HG02610 (cell line): ENCODE results near the gene DLAT.
"Not testable (repeated sequence)": the region's sequence is repeated elsewhere in the genome, so short reads cannot be mapped to it uniquely, and the experiment has no call there.

Experiments used
- ATAC-seq: cut with Tn5 transposase; IDR thresholded peaks from one replicate; pipeline ENCODE4 v1.9.1; 2021; ENCODE audit warnings: mild to moderate bottlenecking, moderate library complexity; ENCODE audit not compliant: unreplicated experiment

Gene DLAT

GRCh38 chr11:112004389-112004788, 20.8 kb upstream of the DLAT start:
- peak; percentile 83 for ATAC-seq

GRCh38 chr11:112005422-112006094, 19.6 kb upstream of the DLAT start:
- no peak for ATAC-seq

DNA sequence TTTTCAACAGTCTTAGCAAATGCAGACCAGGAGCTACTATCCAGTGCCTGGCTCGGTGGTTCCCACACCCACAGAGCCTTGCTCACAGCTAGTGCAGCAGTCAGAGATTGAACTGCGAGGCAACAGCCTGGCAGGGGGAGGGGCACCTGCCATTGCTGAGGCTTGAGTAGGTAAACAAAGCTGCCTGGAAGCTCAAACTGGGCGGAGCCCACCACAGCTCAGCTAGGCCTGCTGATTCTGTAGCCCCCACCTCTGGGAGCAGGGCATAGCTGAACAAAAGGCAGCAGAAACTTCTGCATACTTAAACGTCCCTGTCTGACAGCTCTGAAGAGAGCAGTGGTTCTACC, 19.1 kb upstream of the DLAT start:
- ATAC-seq, result not testable (repeated sequence)

GRCh38 chr11:112011451-112011850, 13.8 kb upstream of the DLAT start:
- not testable (repeated sequence) for ATAC-seq

- no peak for ATAC-seq
Observed at GRCh38 chr11:112012874-112013273, 12.3 kb upstream of the DLAT start.

- ATAC-seq, result no peak
Observed at GRCh38 chr11:112013497-112014164, 11.6 kb upstream of the DLAT start.

GRCh38 chr11:112016088-112016764, 9.0 kb upstream of the DLAT start:
- ATAC-seq, result peak; percentile 88

DNA sequence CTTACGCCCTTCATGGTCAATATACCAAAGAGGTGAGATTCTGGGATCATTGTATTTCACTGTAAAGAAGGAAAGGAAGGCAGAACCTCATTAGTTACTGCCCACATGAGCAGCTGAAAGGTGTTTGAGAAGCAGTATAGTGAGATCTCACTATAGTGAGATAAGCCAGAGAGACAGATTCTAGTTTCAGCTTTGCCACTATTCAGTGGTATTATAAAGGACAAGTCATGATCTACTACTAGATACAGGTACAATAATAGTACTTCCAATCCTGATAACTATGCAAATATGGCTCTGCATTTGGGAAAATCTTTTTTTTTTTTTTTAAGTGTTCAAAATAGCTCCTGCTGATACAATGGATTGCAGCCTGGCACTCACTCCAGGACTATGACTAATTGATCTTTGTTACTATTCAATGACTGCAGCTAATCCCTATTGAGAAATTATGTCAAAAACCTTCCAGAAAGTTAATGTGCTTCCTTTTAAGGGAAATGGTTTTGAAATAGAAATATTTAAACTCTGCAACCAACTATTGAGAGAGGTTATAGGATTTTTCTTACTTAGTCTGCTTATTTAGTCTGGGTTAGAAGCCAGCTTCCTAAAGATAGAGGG, 8.3 kb upstream of the DLAT start:
- ATAC-seq, result peak; percentile 37

GRCh38 chr11:112017538-112017937, 7.7 kb upstream of the DLAT start:
- ATAC-seq, result no peak

- ATAC-seq, result no peak
Observed at GRCh38 chr11:112019066-112019465, 6.1 kb upstream of the DLAT start.

DNA sequence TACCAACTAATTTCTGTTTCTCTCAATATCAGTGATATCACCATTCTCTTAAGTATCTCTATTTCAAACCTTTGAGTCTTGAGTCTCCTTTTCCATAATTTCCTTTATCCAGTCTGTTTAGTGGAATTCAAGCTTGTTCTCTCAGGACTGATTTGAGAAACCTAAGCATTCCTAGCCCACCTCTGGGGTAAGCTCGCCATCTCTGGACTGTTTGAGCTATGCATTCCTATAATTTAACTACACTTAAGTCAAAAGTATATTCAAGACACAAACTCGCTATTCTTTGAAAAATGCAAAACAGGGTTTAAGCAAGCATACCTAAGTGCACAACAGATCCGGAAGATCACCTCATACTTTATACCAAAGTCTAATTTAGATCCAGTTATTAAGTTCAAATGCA, 2.1 kb upstream of the DLAT start:
- ATAC-seq, result no peak

DNA sequence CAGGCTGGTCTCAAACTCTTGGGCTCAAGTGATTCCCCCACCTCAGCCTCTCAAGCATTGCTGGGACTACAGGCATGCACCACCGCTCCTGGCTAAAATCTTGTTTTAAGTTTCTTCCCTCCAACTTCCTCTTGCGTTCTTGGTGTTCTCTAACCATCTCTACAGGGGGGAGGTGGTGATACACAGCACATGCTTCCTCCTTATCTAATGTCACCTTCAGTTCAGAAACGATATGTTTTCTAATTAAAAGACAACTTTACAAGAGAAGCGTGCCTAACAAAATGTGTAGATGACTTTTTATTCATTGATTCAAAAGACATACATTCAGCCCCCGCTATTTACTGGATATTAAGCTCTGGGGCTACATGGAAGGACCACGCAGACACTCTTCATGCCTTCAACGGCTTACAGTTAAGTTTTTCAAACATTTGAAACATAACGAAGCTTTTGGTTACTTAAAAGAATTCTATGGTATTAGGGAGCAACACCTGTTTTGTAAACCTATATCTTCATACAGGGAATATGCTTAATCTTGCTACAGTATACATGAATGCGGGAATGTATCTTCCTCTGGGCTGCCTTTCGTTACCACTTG, 933 bp upstream of the DLAT start:
- ATAC-seq, result peak; percentile 70

GRCh38 chr11:112025707-112026106, 499 bp downstream of the DLAT start:
- ATAC-seq, result no peak

GRCh38 chr11:112026784-112027410, 1.7 kb downstream of the DLAT start:
- not testable (repeated sequence) for ATAC-seq

GRCh38 chr11:112029460-112029859, 4.3 kb downstream of the DLAT start:
- ATAC-seq, result no peak

DNA sequence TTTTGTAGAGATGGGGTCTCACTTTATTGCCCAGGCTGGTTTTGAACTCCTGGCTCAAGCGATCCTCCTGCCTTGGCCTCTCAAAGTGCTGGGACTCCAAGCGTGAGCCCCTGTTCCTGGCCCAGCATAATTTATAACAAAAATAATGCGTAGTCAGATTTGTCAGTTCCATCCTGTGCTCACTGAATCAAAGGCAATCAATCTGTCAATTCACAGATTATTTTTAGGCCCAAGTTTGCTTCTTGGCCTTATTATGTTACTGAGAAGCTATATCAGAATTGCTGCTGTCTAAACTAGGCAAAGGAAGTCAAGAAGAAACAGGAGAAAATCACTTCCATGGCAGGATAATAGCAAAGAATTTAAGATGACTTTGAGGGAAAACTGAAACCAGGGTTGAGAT, 8.7 kb downstream of the DLAT start:
- no peak for ATAC-seq

- no peak for ATAC-seq
Observed at GRCh38 chr11:112037527-112037926, 12.3 kb downstream of the DLAT start.

DNA sequence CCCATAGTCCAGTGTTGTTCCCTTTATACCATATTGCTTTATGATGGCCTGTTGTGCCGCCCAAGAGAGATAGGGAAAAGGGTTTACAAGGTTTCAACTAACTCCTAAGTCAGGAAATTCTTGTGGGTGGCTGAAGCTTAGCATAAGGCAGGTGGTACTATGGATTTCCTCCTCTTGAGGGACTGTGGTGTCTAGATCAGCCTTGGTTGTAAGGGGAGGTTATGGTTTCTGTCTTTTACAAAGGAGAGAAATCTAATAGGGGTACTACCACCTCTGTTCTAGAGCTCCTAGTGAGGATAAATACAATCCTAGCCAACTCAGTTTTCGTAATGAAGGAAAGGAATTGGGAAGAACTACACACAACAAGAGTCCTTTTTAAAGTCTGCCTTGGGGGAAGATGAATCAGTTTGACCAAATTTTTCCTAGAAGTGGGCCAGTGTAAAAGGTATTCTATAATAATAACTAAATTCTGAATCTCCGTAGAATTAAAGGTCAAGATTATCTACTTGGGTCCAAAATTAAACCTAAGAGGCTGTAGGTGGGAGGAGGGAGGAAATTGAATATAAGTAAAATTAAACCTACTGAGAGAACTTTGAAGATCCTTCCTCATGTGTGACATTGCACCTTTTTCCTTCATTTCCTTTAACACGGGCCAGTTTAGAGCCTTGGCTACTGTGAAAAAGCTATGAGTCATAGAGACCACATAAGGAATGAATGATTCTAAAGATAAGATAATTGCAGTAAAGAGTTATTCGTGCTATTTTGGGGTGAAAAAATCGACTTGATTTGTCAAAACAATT, 17.2 kb downstream of the DLAT start:
- no peak for ATAC-seq

DNA sequence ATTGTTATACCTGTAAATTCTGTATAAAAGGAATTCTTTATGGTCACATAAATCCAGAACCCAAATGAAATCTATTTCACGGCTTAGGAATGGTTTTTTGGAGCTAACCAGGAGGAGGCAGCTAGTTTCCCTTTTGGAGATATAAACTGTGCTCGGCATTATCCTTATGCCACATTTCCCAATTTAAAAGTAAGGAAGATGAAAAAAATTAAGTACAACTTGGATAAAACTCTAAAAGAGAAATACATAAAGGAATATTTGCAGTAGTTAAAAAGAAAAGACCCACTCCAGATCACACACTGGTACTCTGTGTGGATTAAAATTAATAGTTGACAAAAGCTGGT, 17.7 kb downstream of the DLAT start:
- ATAC-seq, result no peak

DNA sequence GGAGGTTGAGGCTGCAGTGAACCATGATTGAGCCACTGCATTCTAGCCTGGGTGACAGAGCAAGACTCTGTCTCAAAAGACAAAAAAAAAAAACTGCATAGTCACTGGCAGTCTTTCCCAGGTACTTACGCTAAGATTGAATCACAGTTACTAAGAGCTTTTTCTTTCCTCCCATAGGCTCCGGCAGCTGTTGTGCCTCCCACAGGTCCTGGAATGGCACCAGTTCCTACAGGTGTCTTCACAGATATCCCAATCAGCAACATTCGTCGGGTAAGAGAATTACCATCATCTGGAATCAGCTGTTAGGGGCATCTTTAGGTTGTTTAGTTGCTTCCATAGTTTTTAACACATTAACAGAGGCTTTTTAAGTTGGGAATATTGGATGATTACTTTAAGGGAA, 19.8 kb downstream of the DLAT start:
- no peak for ATAC-seq
